Hematopoietic multipotent progenitor cell treated with erythropoietin and hydrocortisone succinate and interleukin-3 and kit ligand, for 8 days (in vitro differentiated cells): ENCODE data around the gene ZNF286A.
"Not testable (repeated sequence)": the region's sequence is repeated elsewhere in the genome, so short reads cannot be mapped to it uniquely, and the experiment has no call there.

Source experiments
- DNase-seq: peaks from one replicate; pipeline ENCODE4 v3.0.0-alpha.2; 2015

Gene ZNF286A

DNA sequence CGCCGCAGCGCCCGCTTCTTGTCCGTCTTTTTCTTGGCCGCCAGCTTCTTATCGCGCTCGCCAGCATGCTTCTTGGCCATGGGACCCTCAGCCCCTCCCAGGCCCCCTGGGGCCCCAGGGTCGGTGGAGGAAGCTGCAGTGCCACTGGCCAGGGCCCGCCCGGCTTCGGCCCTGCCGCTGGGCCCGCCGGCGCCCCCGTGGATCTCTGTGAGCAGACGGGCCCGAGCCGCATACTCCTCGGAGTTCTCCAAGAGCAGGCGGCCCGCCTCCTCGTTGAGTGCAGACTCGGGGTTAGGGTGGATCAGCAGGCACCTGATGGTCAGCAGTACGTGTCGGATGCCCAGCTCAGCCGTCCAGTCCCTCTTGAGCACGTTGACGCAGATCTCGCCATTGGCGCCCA, 4.7 kb downstream of the ZNF286A start:
- not testable (repeated sequence) for DNase-seq

- not testable (repeated sequence) for DNase-seq
Observed at GRCh38 chr17:15704813-15705212, 5.3 kb downstream of the ZNF286A start.

GRCh38 chr17:15708879-15709278, 9.3 kb downstream of the ZNF286A start:
- not testable (repeated sequence) for DNase-seq

GRCh38 chr17:15716601-15717563, 17.3 kb downstream of the ZNF286A start:
- not testable (repeated sequence) for DNase-seq

GRCh38 chr17:15730535-15730934, 31.0 kb downstream of the ZNF286A start:
- not testable (repeated sequence) for DNase-seq

DNA sequence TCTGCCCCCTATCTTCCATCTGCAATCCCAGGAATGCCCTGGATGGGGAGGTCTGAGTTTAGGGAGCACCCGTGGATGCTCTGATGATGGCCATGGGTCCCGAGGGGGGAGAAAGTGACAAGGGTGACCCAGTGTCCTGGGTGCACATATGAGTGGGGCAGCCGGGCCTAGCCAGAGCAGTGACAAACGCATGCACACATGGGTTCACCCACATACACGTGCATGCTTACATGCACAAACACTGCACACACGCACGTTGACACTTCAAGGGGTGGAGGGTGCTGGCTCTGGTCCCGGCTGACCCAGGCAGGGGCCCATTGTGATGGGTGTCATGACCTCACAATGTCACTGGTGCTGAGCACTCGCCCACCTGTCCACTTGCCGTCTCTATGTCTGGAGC, 32.3 kb downstream of the ZNF286A start, which contains the start of gene TBC1D26:
TBC1D26 (plus strand) TSS at position 384 of the 400 bp plus-strand sequence. CDS start 3,066 bp downstream, outside the sequence.
- not testable (repeated sequence) for DNase-seq

DNA sequence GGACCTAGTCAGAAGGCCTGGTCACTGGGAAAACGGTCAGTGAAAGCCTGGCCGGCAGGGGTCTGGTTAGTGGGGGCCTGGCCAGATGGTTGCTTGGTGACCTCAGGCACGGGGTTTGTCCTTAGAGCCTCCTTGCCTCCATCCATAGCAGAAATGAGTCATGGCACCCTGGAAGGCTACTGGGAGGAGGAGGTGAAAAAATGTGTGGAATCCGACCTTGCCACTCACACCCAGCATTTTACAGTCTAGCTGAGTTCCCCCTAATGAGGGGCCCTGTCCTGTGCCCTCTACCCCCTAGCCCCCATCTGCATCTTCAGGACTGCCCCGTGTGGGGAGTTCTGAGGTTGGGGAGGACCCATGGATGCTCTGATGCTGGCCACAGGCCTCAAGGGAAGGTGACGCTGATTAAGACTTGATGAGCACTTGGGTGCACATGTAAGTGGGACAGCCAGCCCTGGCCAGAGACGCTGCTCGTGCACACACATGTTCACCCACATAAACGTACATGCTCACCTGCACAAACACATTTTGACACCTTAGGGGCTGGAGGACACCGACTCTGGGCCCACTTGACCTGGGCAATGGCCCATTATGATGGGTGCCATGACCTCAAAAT, 33.7 kb downstream of the ZNF286A start:
- not testable (repeated sequence) for DNase-seq

- DNase-seq = not testable (repeated sequence)
Observed at GRCh38 chr17:15736578-15736977, 37.0 kb downstream of the ZNF286A start.

- no peak for DNase-seq
Observed at GRCh38 chr17:15738066-15738465, 38.5 kb downstream of the ZNF286A start.

- not testable (repeated sequence) for DNase-seq
Observed at GRCh38 chr17:15739259-15739658, 39.7 kb downstream of the ZNF286A start.

GRCh38 chr17:15740041-15740440, 40.5 kb downstream of the ZNF286A start:
- not testable (repeated sequence) for DNase-seq

GRCh38 chr17:15740570-15741120, 41.1 kb downstream of the ZNF286A start:
- DNase-seq = no peak

- DNase-seq = no peak
Observed at GRCh38 chr17:15741624-15742023, 42.1 kb downstream of the ZNF286A start.

DNA sequence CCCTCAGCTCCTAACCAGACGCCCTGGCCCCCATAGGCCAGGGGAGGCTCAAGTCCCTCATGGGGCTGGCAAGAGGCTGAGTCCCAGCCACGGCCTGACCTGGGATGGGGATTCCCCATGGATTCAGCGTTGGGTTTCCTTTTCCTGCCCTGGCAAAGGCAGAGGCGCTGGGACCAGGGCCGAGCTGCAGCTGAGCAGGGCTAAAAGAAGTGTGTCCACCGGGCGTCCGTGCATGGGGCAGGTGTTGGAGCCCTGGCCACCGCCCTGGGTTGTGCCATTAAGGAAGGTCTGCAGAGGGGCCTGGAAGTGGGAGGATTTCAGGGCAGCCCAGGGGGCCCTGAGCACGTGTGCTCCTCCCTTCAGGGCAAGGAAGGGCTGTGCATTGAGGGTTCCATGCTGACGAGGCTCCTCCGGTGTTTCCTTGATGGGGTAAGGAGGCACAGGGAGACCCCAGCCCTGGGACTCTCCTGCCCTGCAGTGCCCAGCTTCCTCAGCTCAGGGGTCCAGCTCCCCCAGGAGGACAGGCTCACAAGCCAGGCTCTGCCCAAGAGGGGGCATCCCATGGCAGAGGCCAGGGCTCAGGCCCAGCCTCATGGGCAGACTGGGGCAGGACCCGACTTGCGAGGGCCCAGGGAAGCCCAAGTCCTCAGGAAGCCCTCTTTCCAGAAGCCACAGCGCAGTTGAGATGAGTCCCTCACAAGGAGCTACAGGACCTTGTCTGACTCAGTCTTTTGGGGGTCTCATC, 42.7 kb downstream of the ZNF286A start:
- DNase-seq = no peak

- DNase-seq = no peak
Observed at GRCh38 chr17:15742921-15743320, 43.4 kb downstream of the ZNF286A start.

GRCh38 chr17:15744074-15744676, 44.6 kb downstream of the ZNF286A start:
- DNase-seq = no peak

DNA sequence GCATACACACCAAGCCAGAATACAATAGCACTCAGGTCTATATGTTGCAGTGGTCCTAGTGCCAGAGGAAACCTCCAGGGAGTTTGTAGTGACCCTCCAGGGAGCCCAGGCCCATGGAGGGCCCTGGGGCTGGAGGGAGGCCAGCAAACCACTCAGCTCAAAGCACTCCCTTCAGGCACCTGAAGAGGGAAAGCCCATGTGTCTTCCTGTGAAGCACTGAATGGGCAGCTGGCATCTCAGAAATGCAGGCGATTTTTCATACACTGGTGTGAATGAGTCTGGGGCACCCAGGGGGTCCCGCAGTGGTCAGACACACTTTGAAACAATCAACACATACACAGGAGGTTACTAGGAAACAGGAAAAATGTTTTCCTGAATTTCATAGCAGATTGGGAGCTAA, 45.3 kb downstream of the ZNF286A start:
- no peak for DNase-seq

- DNase-seq = not testable (repeated sequence)
Observed at GRCh38 chr17:15749403-15749802, 49.9 kb downstream of the ZNF286A start.

- DNase-seq = not testable (repeated sequence)
Observed at GRCh38 chr17:15768865-15769533, 69.4 kb downstream of the ZNF286A start.
